Inferior parietal cortex (tissue), 1 donor: Measurements from ENCODE around the gene ZNF618.
A peak's percentile ranks its signal among the peaks of the same experiment; 100 is the strongest.

Experiments used
- DNase-seq: peaks from one replicate; pipeline ENCODE4 v3.0.0-alpha.2; 2016; ENCODE audit errors: extremely low spot score

The ZNF618 gene

DNA sequence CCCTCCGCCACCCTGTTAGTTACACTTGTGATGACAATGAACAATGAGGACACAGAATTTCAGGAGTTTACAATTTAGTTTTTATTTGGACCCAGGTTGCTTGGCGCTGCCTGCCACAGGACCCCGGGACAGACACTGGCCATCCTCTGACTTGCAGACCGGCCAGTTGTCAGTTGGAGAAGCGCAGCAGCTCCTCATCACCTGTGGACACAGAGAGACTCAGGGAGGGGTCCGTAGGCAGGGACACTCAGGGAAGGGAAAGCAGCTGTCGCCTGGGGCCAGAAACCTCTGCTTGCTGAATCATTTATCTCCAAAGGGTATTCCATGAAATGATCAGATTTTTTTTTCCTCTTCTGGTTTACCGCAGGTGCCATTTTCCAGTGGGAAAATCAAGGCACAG lies 184.0 kb downstream of the ZNF618 start:
- DNase-seq, result no peak

- no peak for DNase-seq
Measured at GRCh38 chr9:114060711-114061110, 184.6 kb downstream of the ZNF618 start.

- DNase-seq, result no peak
Measured at GRCh38 chr9:114061292-114061691, 185.2 kb downstream of the ZNF618 start.

GRCh38 chr9:114061830-114062474 lies 185.8 kb downstream of the ZNF618 start:
- no peak for DNase-seq

DNA sequence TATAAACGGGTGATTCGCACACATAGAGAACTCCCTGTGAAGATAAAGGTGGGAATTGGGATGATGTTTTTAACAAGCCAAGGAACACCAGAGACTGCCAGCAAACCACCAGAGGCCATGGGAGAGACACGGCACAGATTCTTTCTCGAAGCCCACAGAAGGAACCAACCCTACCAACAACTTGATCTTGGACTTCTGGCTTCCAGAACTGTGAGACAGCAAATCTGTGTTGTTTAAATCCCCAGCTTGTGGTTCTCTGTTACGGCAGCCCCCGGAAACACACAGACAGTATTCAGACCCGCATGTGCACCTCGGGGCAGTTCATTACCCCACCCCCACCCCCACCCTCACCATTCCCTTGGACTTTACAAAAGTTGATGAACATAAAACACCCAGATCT lies 189.2 kb downstream of the ZNF618 start:
- no peak for DNase-seq

- DNase-seq, result no peak
Measured at GRCh38 chr9:114069476-114070187, 193.5 kb downstream of the ZNF618 start.

DNA sequence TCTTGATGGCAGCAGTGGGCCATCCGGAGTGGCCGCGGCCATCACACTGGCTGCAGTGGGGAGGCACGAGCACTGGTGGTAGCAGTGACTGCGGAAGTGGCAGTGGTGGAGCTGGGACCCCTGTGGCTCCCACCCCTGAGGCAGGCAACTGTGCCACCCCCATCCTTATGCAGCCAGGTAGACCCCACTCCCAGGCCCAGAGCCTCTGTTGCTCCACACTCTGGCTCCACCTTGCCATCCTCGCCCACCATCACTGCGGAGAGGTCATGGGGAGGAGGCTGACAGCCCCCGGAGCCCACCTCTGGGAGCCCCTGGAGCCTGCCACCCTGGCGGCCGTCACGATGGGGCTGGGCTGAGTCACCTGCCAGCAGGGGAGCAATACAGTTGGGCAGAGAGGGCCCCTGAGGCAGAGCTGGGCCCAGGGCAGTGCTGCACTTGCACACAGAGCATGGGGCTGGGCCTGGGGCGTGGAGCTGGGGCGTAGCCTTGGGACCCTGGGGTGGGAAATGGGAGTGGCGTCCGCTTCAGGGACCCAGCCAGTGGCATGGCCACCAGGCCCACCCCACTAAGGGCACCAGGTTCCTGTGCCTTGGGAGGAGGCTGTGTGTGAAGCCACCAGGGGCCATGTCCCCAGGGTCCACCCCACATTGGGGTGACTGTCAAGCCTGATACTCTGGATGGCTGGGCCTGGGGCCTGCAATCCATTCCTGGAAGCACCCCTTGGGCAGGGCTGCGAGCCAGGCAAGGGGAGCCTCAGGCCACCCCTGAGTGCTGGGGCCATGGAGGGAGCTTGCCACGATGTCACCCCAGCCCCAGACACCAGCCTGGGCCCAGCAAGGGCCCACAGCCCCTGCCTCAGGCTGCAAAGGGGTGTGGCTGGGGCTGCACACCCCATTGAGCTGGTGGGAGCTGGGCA lies 194.3 kb downstream of the ZNF618 start:
- DNase-seq, result no peak

DNA sequence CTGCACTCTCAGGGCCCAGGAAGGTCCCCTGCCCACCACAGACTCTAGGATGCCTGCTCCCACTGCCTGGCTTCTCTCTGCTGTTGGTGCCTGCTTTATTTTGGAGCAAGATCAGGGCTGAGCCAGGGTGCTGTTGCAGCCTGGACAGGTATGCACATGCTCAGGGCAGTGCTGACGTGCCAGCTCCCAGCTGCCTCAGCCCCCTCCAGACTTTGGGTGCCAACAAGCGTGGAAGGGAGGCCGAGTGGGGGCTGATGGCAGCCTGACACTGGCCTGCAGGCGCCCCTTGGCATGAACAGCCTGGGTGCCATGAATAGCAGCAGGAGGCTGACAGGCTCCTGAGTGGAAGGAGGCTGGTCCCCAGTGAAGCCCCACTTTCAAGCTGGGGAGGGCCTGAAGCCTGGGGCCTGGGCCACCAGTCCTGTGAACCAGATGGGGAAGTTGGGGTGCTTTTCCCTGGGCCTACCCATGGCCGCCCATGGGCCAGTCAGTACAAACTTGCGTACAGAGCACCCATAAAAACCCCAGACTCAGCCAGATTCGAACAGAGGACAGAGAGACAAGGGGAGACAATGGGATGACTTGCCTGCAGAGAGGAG lies 195.2 kb downstream of the ZNF618 start:
- no peak for DNase-seq

GRCh38 chr9:114072184-114073140 lies 196.4 kb downstream of the ZNF618 start:
- peak; percentile 5 for DNase-seq

GRCh38 chr9:114075602-114076001 lies 199.5 kb downstream of the ZNF618 start:
- DNase-seq, result no peak

- DNase-seq, result no peak
Measured at GRCh38 chr9:114076237-114077161, 200.4 kb downstream of the ZNF618 start.

- DNase-seq, result no peak
Measured at GRCh38 chr9:114077162-114077837, 201.2 kb downstream of the ZNF618 start.

DNA sequence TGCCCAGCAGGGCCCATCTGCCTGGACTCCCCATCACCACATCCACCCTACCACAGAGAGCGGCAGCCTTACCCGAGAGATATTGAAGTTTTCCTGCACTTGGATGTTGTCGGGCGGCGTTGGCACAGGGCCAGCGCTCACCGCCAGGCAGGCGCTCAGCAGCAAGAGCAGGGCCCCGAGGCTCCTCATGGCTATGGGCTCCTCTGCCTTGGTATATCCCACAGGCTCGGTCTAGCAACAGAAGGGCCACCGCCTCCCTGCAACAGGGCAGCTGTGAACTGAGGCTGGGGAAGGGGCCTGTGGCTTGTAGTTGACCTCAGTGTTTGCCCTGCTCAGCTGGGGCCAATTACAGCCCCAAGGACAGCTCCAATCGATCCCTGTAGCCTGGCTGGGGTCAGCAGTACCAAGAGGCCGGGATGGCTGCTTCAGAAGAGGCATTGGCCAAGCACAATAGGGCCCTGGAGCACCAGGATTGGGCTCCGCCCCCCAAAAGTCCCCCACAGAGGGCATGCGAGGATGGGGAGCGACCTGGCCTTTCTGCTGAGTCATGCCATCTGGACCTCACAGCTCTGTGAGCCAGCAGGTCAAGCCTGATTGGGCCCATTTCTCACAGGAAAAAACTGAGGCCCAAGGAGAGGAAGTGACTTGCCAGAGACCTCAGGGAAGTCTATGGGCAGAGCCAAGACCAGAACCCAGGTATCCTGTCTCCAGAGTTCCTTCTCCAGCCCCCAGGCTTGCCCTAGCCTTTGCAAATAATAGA lies 202.1 kb downstream of the ZNF618 start, which contains the start of gene AMBP:
TSS of gene AMBP (minus strand) at position 280 of the 760 bp plus-strand sequence. CDS start at position 189, 91 bp downstream.
- DNase-seq, result no peak

DNA sequence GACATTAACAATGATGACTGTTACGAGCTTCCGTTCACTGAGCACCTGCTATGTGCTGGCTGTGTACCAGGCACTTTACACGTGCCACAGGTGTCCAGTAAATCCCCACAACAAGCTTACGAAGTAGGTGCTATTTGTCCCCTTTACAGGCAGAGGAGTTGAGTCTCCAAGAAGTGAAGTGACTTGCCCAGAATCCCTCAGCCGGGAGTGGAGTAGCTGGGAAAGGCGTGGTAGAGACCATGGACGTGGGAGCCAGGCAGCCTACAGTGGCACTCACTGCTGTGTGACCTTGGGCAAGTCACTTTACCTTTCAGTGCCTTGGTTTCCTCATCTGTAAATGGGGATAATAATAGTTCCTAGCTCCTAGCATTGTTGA lies 202.7 kb downstream of the ZNF618 start:
- no peak for DNase-seq

DNA sequence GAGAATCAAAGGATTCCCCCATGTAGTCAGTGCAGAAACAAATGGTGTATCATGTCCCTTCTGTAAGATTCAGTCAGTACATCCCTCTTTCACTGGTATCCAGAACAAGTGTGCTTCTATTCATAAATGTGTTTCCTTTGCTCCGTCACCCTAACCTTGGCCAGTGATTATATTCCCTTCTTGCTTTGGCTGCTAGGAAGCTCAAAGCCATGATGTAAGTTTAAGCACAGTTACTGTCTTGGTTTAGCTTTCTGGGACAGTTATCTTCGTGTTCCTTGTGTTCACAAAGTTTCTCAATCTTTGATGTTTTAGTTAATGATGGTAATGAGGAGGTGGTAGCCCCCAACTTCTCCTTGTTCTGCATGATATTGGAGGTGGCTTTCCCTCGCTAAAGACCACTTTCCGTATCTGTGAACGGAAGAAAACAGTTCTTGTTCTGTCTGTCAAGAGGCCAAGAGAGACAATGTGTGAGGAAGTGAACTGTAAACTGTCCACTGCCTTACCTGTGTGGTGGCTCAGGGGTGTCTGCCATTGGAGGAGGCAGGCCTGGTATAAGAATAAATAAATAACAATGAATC lies 204.2 kb downstream of the ZNF618 start:
- DNase-seq, result no peak

GRCh38 chr9:114080773-114081440 lies 204.8 kb downstream of the ZNF618 start:
- DNase-seq, result no peak

GRCh38 chr9:114081441-114082016 lies 205.4 kb downstream of the ZNF618 start:
- no peak for DNase-seq
